Duodenal mucosa (tissue), 2 donors: ENCODE results near the gene SLC35A2.

ENCODE experiments used
- H3K27ac ChIP-seq: one replicate; pipeline ENCODE4 v1.7.0; 2013; ENCODE audit warnings: low read depth, low read length
- H3K27me3 ChIP-seq, 2 donors: one replicate each; pipeline ENCODE4 v1.7.0; 2013; ENCODE audit warnings: low read length in 2 of 2, control low read depth in 1 of 2; ENCODE audit not compliant: insufficient read depth in 2 of 2, control insufficient read depth in 1 of 2
- H3K36me3 ChIP-seq, 2 donors: one replicate each; pipeline ENCODE4 v1.7.0; 2013; ENCODE audit warnings: low read length in 2 of 2, control low read depth in 1 of 2; ENCODE audit not compliant: insufficient read depth in 2 of 2, control insufficient read depth in 1 of 2
- H3K4me1 ChIP-seq, 2 donors: one replicate each; pipeline ENCODE4 v1.7.0; 2013; ENCODE audit warnings: low read length in 2 of 2, control low read depth in 1 of 2; ENCODE audit not compliant: insufficient read depth in 2 of 2, control insufficient read depth in 1 of 2
- H3K4me3 ChIP-seq, 2 donors: one replicate each; pipeline ENCODE4 v1.7.0; 2013; ENCODE audit warnings: low read length in 2 of 2, low read depth in 1 of 2
- H3K9ac ChIP-seq, 2 donors: one replicate each; pipeline ENCODE4 v1.7.0; 2013; ENCODE audit warnings: low read length in 2 of 2, low read depth in 1 of 2
- H3K9me3 ChIP-seq, 2 donors: one replicate each; pipeline ENCODE4 v1.7.0; 2013; ENCODE audit warnings: low read length in 2 of 2, control low read depth in 1 of 2; ENCODE audit not compliant: control insufficient read depth in 1 of 2

The SLC35A2 gene

GRCh38 chrX:48940404-48940955, 29.0 kb upstream of the SLC35A2 start:
- Histone ChIP-seq H3K27ac (no peak overlapping the region), H3K4me3 (peak overlapping the region; percentile 3 to 16), H3K9ac (peak overlapping the region in 1 of 2 donors; percentile 35), H3K27me3 (no peaks in the 10 kb centered on the region), H3K4me1 (peaks cover 51 to 60% of the 10 kb centered on the region in 2 donors), H3K36me3 (peaks cover 0 to 21% of the 10 kb centered on the region in 2 donors), H3K9me3 (no peaks in the 10 kb centered on the region)

- peaks cover under 1 to 26% of the 10 kb centered on the region in 2 donors for H3K36me3 ChIP-seq
- peaks cover 51 to 60% of the 10 kb centered on the region in 2 donors for H3K4me1 ChIP-seq
- no peaks in the 10 kb centered on the region for H3K27me3 ChIP-seq
- peak overlapping the region in 1 of 2 donors; percentile 22 for H3K4me3 ChIP-seq
- H3K27ac ChIP-seq, result peak overlapping the region; percentile 44
- H3K9me3 ChIP-seq, result no peaks in the 10 kb centered on the region
- H3K9ac ChIP-seq, result peak overlapping the region; percentile 12 to 48
These were observed 28.2 kb upstream of the SLC35A2 start for GRCh38 chrX:48939524-48940228.

GRCh38 chrX:48938721-48939425, 27.4 kb upstream of the SLC35A2 start:
- no peaks in the 10 kb centered on the region for H3K9me3 ChIP-seq
- H3K4me3 ChIP-seq, result peak overlapping the region in 1 of 2 donors; percentile 22
- peak overlapping the region; percentile 12 to 48 for H3K9ac ChIP-seq
- peak overlapping the region; percentile 14 for H3K27ac ChIP-seq
- H3K36me3 ChIP-seq, result peaks cover 6 to 34% of the 10 kb centered on the region in 2 donors
- H3K4me1 ChIP-seq, result peaks cover 49 to 60% of the 10 kb centered on the region in 2 donors
- no peaks in the 10 kb centered on the region for H3K27me3 ChIP-seq

- H3K9me3 ChIP-seq, result no peaks in the 10 kb centered on the region
- peak overlapping the region in 1 of 2 donors; percentile 30 for H3K4me3 ChIP-seq
- peak overlapping the region; percentile 42 for H3K27ac ChIP-seq
- no peaks in the 10 kb centered on the region for H3K27me3 ChIP-seq
- peaks cover 6 to 29% of the 10 kb centered on the region in 2 donors for H3K36me3 ChIP-seq
- peaks cover 49 to 51% of the 10 kb centered on the region in 2 donors for H3K4me1 ChIP-seq
- peak overlapping the region in 1 of 2 donors; percentile 18 for H3K9ac ChIP-seq
These were observed 25.8 kb upstream of the SLC35A2 start for GRCh38 chrX:48937054-48937907.

- Histone ChIP-seq H3K4me3 (no peak overlapping the region), H3K4me1 (peaks cover 42 to 43% of the 10 kb centered on the region in 2 donors), H3K27me3 (no peaks in the 10 kb centered on the region), H3K36me3 (peaks cover 6 to 29% of the 10 kb centered on the region in 2 donors), H3K9me3 (no peaks in the 10 kb centered on the region), H3K9ac (peak overlapping the region in 1 of 2 donors; percentile 25), H3K27ac (no peak overlapping the region)
These were observed 25.1 kb upstream of the SLC35A2 start for GRCh38 chrX:48936429-48937053.

GRCh38 chrX:48935301-48935670, 23.8 kb upstream of the SLC35A2 start:
- Histone ChIP-seq H3K9me3 (no peaks in the 10 kb centered on the region), H3K4me1 (peaks cover 30 to 33% of the 10 kb centered on the region in 2 donors), H3K4me3 (no peak overlapping the region), H3K36me3 (peaks cover 6 to 30% of the 10 kb centered on the region in 2 donors), H3K9ac (no peak overlapping the region), H3K27me3 (no peaks in the 10 kb centered on the region), H3K27ac (no peak overlapping the region)

GRCh38 chrX:48934581-48935300, 23.3 kb upstream of the SLC35A2 start:
- Histone ChIP-seq H3K9me3 (no peaks in the 10 kb centered on the region), H3K27me3 (no peaks in the 10 kb centered on the region), H3K4me3 (no peak overlapping the region), H3K27ac (no peak overlapping the region), H3K9ac (no peak overlapping the region), H3K36me3 (peaks cover 6 to 25% of the 10 kb centered on the region in 2 donors), H3K4me1 (peaks cover 25 to 28% of the 10 kb centered on the region in 2 donors)

GRCh38 chrX:48933757-48934156, 22.3 kb upstream of the SLC35A2 start:
- Histone ChIP-seq H3K9ac (no peak overlapping the region), H3K4me3 (no peak overlapping the region), H3K4me1 (peaks cover 15 to 20% of the 10 kb centered on the region in 2 donors), H3K36me3 (peaks cover 6 to 23% of the 10 kb centered on the region in 2 donors), H3K27me3 (no peaks in the 10 kb centered on the region), H3K27ac (no peak overlapping the region), H3K9me3 (no peaks in the 10 kb centered on the region)
